ENCODE measurements around the gene CHERP. TPM values are rescaled to one million over a fixed set of nuclear protein-coding genes. Genes with fewer than 3 reads are reported as not detected.
A peak's percentile ranks its signal among the peaks of the same experiment; 100 is the strongest.
"Not testable (repeated sequence)": the region's sequence is repeated elsewhere in the genome, so short reads cannot be mapped to it uniquely, and the experiment has no call there.

The CHERP gene
- total RNA-seq, 1 experiment from 2014 or later = 52.9 TPM

GRCh38 chr19:16473875-16474392 lies 68.3 kb downstream of the CHERP start:
- Histone ChIP-seq H3K36me3 (ENCODE audit: low read depth) (no peaks in the 10 kb centered on the region), H3K9me2 (ENCODE audit: insufficient read depth) (no peaks in the 10 kb centered on the region), H3K27me3 (ENCODE audit: insufficient read depth, low read depth) (no peaks in the 10 kb centered on the region), H3K4me1 (replicated peaks; ENCODE audit: insufficient read depth) (peaks cover 30% of the 10 kb centered on the region), H4K20me1 (ENCODE audit: insufficient read depth) (peaks cover 16% of the 10 kb centered on the region), H3K9me3 (ENCODE audit: insufficient read depth, low read depth) (no peaks in the 10 kb centered on the region), H3K4me2 (no peak overlapping the region), H2AFZ (no peak overlapping the region), H3K27ac (no peak overlapping the region), H3F3A (ENCODE audit: insufficient read depth, low read depth) (no peaks in the 10 kb centered on the region), H3K4me3 (no peak overlapping the region), H3K79me2 (ENCODE audit: low read depth) (peaks cover 26% of the 10 kb centered on the region)
- no peak for DNase-seq
- ChIA-PET POLR2A (ENCODE audit: unreplicated experiment) (no interaction called here), CTCF (interaction anchor here (0.7 kb wide), 1 partner anchor 150 kb away, joined by 6 read pairs; no protein-coding TSS in a partner anchor)
- intact Hi-C loops (cut with micrococcal nuclease; ENCODE audit: unreplicated experiment) = no loop called here
- BruUV-seq (replicated peaks) = no TSS peak
- TF ChIP-seq EZH2 (IDR thresholded peaks at IDR 0.05; ENCODE audit: low read depth) (no peak), CTCF (conservative IDR thresholded peaks at IDR 0.05) (no peak)

- Histone ChIP-seq H3K9me3 (ENCODE audit: insufficient read depth, low read depth) (no peaks in the 10 kb centered on the region), H2AFZ (peak overlapping the region; percentile 94; the same call in 1 of the 2 replicates), H3K9me2 (ENCODE audit: insufficient read depth) (no peaks in the 10 kb centered on the region), H3K4me3 (peak overlapping the region; percentile 93; the same call in 1 of the 2 replicates), H3K27me3 (ENCODE audit: insufficient read depth, low read depth) (no peaks in the 10 kb centered on the region), H3K36me3 (ENCODE audit: low read depth) (no peaks in the 10 kb centered on the region), H3K27ac (no peak overlapping the region; the same call in 1 of the 2 replicates), H3K4me1 (replicated peaks; ENCODE audit: insufficient read depth) (peaks cover 30% of the 10 kb centered on the region), H3K4me2 (peak overlapping the region; percentile 92), H3F3A (ENCODE audit: insufficient read depth, low read depth) (no peaks in the 10 kb centered on the region), H4K20me1 (ENCODE audit: insufficient read depth) (peaks cover 23% of the 10 kb centered on the region), H3K79me2 (ENCODE audit: low read depth) (peaks cover 35% of the 10 kb centered on the region)
- no TSS peak for BruUV-seq (replicated peaks)
- CTCF ChIA-PET = no interaction called here
- intact Hi-C loops (cut with micrococcal nuclease; ENCODE audit: unreplicated experiment) = loop anchor here (1.0 kb wide), 1 partner anchor 23 kb away; the partner anchor contains the start of genes C19orf44 and CALR3
- POLR2A ChIA-PET (ENCODE audit: unreplicated experiment) = no interaction called here
- no peak for DNase-seq
- TF ChIP-seq EZH2 (IDR thresholded peaks at IDR 0.05; ENCODE audit: low read depth) = no peak
- no peak for TF ChIP-seq CTCF (conservative IDR thresholded peaks at IDR 0.05)
Observed at GRCh38 chr19:16472992-16473391, 69.2 kb downstream of the CHERP start.

GRCh38 chr19:16472559-16472899 lies 69.7 kb downstream of the CHERP start:
- Histone ChIP-seq H4K20me1 (ENCODE audit: insufficient read depth) (peaks cover 23% of the 10 kb centered on the region), H3K4me3 (peak overlapping the region; percentile 93), H3K4me1 (replicated peaks; ENCODE audit: insufficient read depth) (peaks cover 28% of the 10 kb centered on the region), H3K4me2 (peak overlapping the region; percentile 92), H3K79me2 (ENCODE audit: low read depth) (peaks cover 40% of the 10 kb centered on the region), H3K27ac (peak overlapping the region; percentile 80), H2AFZ (peak overlapping the region; percentile 94)
- CTCF ChIA-PET; H3K9me2 ChIP-seq (ENCODE audit: insufficient read depth); H3K27me3 ChIP-seq (ENCODE audit: insufficient read depth, low read depth); H3K36me3 ChIP-seq (ENCODE audit: low read depth); BruUV-seq (replicated peaks); H3K9me3 ChIP-seq (ENCODE audit: insufficient read depth, low read depth); H3F3A ChIP-seq (ENCODE audit: insufficient read depth, low read depth): not testable (repeated sequence)
- peak in 1 of 2 experiments; percentile 58 for DNase-seq
- POLR2A ChIA-PET (ENCODE audit: unreplicated experiment) = interaction anchor here (0.6 kb wide), 1 partner anchor 19 kb away, joined by 4 read pairs; no protein-coding TSS in a partner anchor
- intact Hi-C loops (cut with micrococcal nuclease; ENCODE audit: unreplicated experiment) = loop anchor here (1.0 kb wide), 1 partner anchor 24 kb away; the partner anchor contains the start of genes C19orf44 and CALR3

Data from PC-9 (cell line).